NCI-H1105 treated with DMSO at 0.1 percent for 48 hours (cell line): ENCODE results near the gene ZBTB20.

Experiments used
- DNase-seq: peaks from one replicate; lab custom pipeline; 2025; lab: John Stamatoyannopoulos, UW

ZBTB20 gene

GRCh38 chr3:115019900-115020299 lies 127.2 kb downstream of the ZBTB20 start:
- no peak for DNase-seq

GRCh38 chr3:115018694-115019093 lies 128.4 kb downstream of the ZBTB20 start:
- DNase-seq: no peak

- DNase-seq: no peak
Measured at GRCh38 chr3:115007966-115008365, 139.1 kb downstream of the ZBTB20 start.

- DNase-seq: no peak
Measured at GRCh38 chr3:115004201-115005140, 142.6 kb downstream of the ZBTB20 start.

- no peak for DNase-seq
Measured at GRCh38 chr3:114998971-114999579, 148.0 kb downstream of the ZBTB20 start.

- DNase-seq: no peak
Measured at GRCh38 chr3:114994554-114995341, 152.3 kb downstream of the ZBTB20 start.

GRCh38 chr3:114985776-114986175 lies 161.3 kb downstream of the ZBTB20 start:
- DNase-seq: no peak

GRCh38 chr3:114983248-114983647 lies 163.8 kb downstream of the ZBTB20 start:
- DNase-seq: no peak

GRCh38 chr3:114974387-114974786 lies 172.7 kb downstream of the ZBTB20 start:
- no peak for DNase-seq

- DNase-seq: no peak
Measured at GRCh38 chr3:114973536-114973935, 173.6 kb downstream of the ZBTB20 start.

- DNase-seq: no peak
Measured at GRCh38 chr3:114967168-114967567, 179.9 kb downstream of the ZBTB20 start.

- no peak for DNase-seq
Measured at GRCh38 chr3:114962189-114962588, 184.9 kb downstream of the ZBTB20 start.

GRCh38 chr3:114958930-114959329 lies 188.2 kb downstream of the ZBTB20 start:
- no peak for DNase-seq

GRCh38 chr3:114953800-114954199 lies 193.3 kb downstream of the ZBTB20 start:
- no peak for DNase-seq

GRCh38 chr3:114953215-114953799 lies 193.8 kb downstream of the ZBTB20 start:
- no peak for DNase-seq

GRCh38 chr3:114942773-114943172 lies 204.3 kb downstream of the ZBTB20 start:
- DNase-seq: no peak

- no peak for DNase-seq
Measured at GRCh38 chr3:114941626-114942309, 205.3 kb downstream of the ZBTB20 start.

- DNase-seq: no peak
Measured at GRCh38 chr3:114939920-114940319, 207.2 kb downstream of the ZBTB20 start.

- DNase-seq: no peak
Measured at GRCh38 chr3:114933407-114933806, 213.7 kb downstream of the ZBTB20 start.

- DNase-seq: no peak
Measured at GRCh38 chr3:114929971-114930732, 216.9 kb downstream of the ZBTB20 start.
